ENCODE results near the gene MNAT1. TPM values are rescaled to one million over a fixed set of nuclear protein-coding genes. Genes with fewer than 3 reads are reported as not detected.

The MNAT1 gene
- total RNA-seq, 1 donor from 2014 or later, result 25.5 TPM

GRCh38 chr14:60796434-60796833 is 61.9 kb downstream of the MNAT1 start:
- ATAC-seq, result no peak
- no peak overlapping the region for H3K4me3 ChIP-seq
- TF ChIP-seq CTCF (IDR thresholded peaks at IDR 0.05), result no peak
- no peak overlapping the region for H3K27ac ChIP-seq
- no peaks in the 10 kb centered on the region for H3K9me3 ChIP-seq
- no peaks in the 10 kb centered on the region for H3K36me3 ChIP-seq
- H3K4me1 ChIP-seq, result no peaks in the 10 kb centered on the region
- DNase-seq, result no peak
- intact Hi-C loops (cut with DNase I), result no loop called here
- no peaks in the 10 kb centered on the region for H3K27me3 ChIP-seq

- Histone ChIP-seq H3K36me3 (no peaks in the 10 kb centered on the region), H3K9me3 (no peaks in the 10 kb centered on the region), H3K27me3 (no peaks in the 10 kb centered on the region), H3K27ac (no peak overlapping the region), H3K4me3 (no peak overlapping the region), H3K4me1 (no peaks in the 10 kb centered on the region)
- no peak for DNase-seq
- no peak for ATAC-seq
- TF ChIP-seq CTCF (IDR thresholded peaks at IDR 0.05), result no peak
- intact Hi-C loops (cut with DNase I), result no loop called here
Measured at GRCh38 chr14:60800409-60800808, 65.8 kb downstream of the MNAT1 start.

DNA sequence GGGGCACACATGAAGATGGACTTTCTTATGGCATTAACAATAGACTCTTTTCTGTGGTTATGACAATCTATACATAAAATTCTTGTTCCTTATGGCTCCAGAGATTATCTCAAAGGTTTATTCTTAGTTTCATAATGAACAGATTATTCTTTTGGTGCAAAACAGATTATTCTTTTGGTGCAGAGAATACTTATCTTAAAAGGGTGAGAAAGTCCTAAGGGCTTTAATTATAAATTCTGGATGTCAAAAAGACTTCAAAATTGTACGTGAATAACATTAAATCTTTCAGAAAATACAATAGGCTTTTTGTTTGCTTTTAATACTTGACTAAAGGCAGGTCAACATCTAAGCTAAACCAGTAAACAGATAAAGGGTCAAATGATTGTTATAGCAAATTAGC is 69.3 kb downstream of the MNAT1 start:
- Histone ChIP-seq H3K27ac (no peak overlapping the region), H3K27me3 (no peaks in the 10 kb centered on the region), H3K9me3 (no peaks in the 10 kb centered on the region), H3K4me1 (no peaks in the 10 kb centered on the region), H3K36me3 (no peaks in the 10 kb centered on the region), H3K4me3 (no peak overlapping the region)
- intact Hi-C loops (cut with DNase I), result no loop called here
- DNase-seq, result no peak
- ATAC-seq, result no peak
- TF ChIP-seq CTCF (IDR thresholded peaks at IDR 0.05), result no peak

GRCh38 chr14:60805841-60806430 is 71.4 kb downstream of the MNAT1 start:
- no peaks in the 10 kb centered on the region for H3K36me3 ChIP-seq
- H3K9me3 ChIP-seq, result no peaks in the 10 kb centered on the region
- no peak overlapping the region for H3K27ac ChIP-seq
- no peak overlapping the region for H3K4me3 ChIP-seq
- ATAC-seq, result no peak
- no peak for DNase-seq
- no peak for TF ChIP-seq CTCF (IDR thresholded peaks at IDR 0.05)
- intact Hi-C loops (cut with DNase I), result no loop called here
- no peaks in the 10 kb centered on the region for H3K4me1 ChIP-seq
- no peaks in the 10 kb centered on the region for H3K27me3 ChIP-seq

GRCh38 chr14:60807247-60807646 is 72.7 kb downstream of the MNAT1 start:
- no peak for TF ChIP-seq CTCF (IDR thresholded peaks at IDR 0.05)
- no peak for ATAC-seq
- Histone ChIP-seq H3K36me3 (peaks cover 5% of the 10 kb centered on the region), H3K9me3 (no peaks in the 10 kb centered on the region), H3K4me3 (no peak overlapping the region), H3K27me3 (no peaks in the 10 kb centered on the region), H3K27ac (no peak overlapping the region), H3K4me1 (no peaks in the 10 kb centered on the region)
- intact Hi-C loops (cut with DNase I), result no loop called here
- no peak for DNase-seq

DNA sequence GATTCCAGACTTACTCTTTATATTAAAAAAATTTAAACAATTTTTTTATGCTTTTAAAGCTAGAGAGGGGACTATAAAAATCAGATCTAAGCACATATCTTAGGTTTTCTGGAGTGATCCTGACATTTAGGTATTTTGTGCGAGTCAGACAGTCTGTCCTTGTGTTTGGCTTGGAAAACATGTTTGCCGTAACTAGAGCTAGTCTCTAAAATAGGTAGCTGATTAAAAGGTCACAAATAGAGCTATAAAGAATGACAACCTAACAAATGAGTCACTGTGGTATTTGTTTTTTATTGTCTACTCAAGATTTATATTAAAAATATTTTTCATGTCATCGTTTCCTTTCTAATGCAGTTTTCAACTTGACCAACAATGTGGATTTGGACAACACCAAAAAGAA is 73.4 kb downstream of the MNAT1 start:
- Histone ChIP-seq H3K4me3 (no peak overlapping the region), H3K9me3 (no peaks in the 10 kb centered on the region), H3K4me1 (no peaks in the 10 kb centered on the region), H3K27me3 (no peaks in the 10 kb centered on the region), H3K36me3 (peaks cover 10% of the 10 kb centered on the region), H3K27ac (no peak overlapping the region)
- no peak for TF ChIP-seq CTCF (IDR thresholded peaks at IDR 0.05)
- DNase-seq (no peak), ATAC-seq (no peak)
- intact Hi-C loops (cut with DNase I), result no loop called here

Data from upper lobe of right lung (tissue), 1 donor.